HEK293 (cell line): ENCODE data around the gene PPIA.

Experiments used
- CTCF ChIP-seq: fragments of 450-650 bp; formaldehyde crosslinking; IDR thresholded peaks from 2 replicates; pipeline ENCODE4 v1.5.1; 2016; ENCODE audit warnings: missing biosample characterization, missing genetic modification characterization
- PRDM4 ChIP-seq: fragments of 450-650 bp; formaldehyde crosslinking; IDR thresholded peaks from 2 replicates; pipeline ENCODE4 v1.5.1; 2017; ENCODE audit warnings: missing biosample characterization, missing genetic modification characterization
- REPIN1 ChIP-seq: fragments of 450-650 bp; formaldehyde crosslinking; IDR thresholded peaks from 2 replicates; pipeline ENCODE4 v1.5.1; 2017; ENCODE audit warnings: missing biosample characterization, missing genetic modification characterization, low read depth
- SP2 ChIP-seq: fragments of 450-650 bp; formaldehyde crosslinking; IDR thresholded peaks from 2 replicates; pipeline ENCODE4 v1.5.1; 2016; ENCODE audit warnings: missing biosample characterization, missing genetic modification characterization
- SP7 ChIP-seq: fragments of 450-650 bp; formaldehyde crosslinking; IDR thresholded peaks from 2 replicates; pipeline ENCODE4 v1.5.1; 2016; ENCODE audit warnings: missing biosample characterization, missing genetic modification characterization
- TCF7L2 ChIP-seq: IDR thresholded peaks from 2 replicates; pipeline ENCODE4 v1.6.1; 2011; ENCODE audit warnings: low read depth, mild to moderate bottlenecking, inconsistent platforms, low read length, moderate library complexity, borderline replicate concordance
- ZBTB21 ChIP-seq: fragments of 450-650 bp; formaldehyde crosslinking; IDR thresholded peaks from 2 replicates; pipeline ENCODE4 v1.5.1; 2017; ENCODE audit warnings: missing biosample characterization, missing genetic modification characterization
- ZNF157 ChIP-seq: fragments of 450-650 bp; formaldehyde crosslinking; IDR thresholded peaks from 2 replicates; pipeline ENCODE4 v1.5.1; 2016; ENCODE audit warnings: missing biosample characterization, missing genetic modification characterization
- ZNF239 ChIP-seq: fragments of 450-650 bp; formaldehyde crosslinking; IDR thresholded peaks from 2 replicates; pipeline ENCODE4 v1.5.1; 2016; ENCODE audit warnings: missing biosample characterization, missing genetic modification characterization
- ZNF248 ChIP-seq: fragments of 450-650 bp; formaldehyde crosslinking; IDR thresholded peaks from 2 replicates; pipeline ENCODE4 v1.5.1; 2017; ENCODE audit warnings: missing biosample characterization, missing genetic modification characterization
- ZNF513 ChIP-seq: fragments of 450-650 bp; IDR thresholded peaks from 2 replicates; pipeline ENCODE4 v1.5.1; 2018; ENCODE audit warnings: missing biosample characterization, missing genetic modification characterization
- ZNF660 ChIP-seq: fragments of 450-650 bp; IDR thresholded peaks from 2 replicates; pipeline ENCODE4 v1.5.1; 2018; ENCODE audit warnings: missing biosample characterization, mild to moderate bottlenecking, missing genetic modification characterization
- ZSCAN30 ChIP-seq: fragments of 450-650 bp; IDR thresholded peaks from 2 replicates; pipeline ENCODE4 v1.5.1; 2018; ENCODE audit warnings: missing biosample characterization, mild to moderate bottlenecking, missing genetic modification characterization, moderate library complexity
- TF ChIP-seq, protein P1 (sequence below): fragments of 450-650 bp; formaldehyde crosslinking; IDR thresholded peaks from 2 replicates; pipeline ENCODE4 v1.5.1; 2016; ENCODE audit warnings: missing biosample characterization, missing genetic modification characterization

DNA sequence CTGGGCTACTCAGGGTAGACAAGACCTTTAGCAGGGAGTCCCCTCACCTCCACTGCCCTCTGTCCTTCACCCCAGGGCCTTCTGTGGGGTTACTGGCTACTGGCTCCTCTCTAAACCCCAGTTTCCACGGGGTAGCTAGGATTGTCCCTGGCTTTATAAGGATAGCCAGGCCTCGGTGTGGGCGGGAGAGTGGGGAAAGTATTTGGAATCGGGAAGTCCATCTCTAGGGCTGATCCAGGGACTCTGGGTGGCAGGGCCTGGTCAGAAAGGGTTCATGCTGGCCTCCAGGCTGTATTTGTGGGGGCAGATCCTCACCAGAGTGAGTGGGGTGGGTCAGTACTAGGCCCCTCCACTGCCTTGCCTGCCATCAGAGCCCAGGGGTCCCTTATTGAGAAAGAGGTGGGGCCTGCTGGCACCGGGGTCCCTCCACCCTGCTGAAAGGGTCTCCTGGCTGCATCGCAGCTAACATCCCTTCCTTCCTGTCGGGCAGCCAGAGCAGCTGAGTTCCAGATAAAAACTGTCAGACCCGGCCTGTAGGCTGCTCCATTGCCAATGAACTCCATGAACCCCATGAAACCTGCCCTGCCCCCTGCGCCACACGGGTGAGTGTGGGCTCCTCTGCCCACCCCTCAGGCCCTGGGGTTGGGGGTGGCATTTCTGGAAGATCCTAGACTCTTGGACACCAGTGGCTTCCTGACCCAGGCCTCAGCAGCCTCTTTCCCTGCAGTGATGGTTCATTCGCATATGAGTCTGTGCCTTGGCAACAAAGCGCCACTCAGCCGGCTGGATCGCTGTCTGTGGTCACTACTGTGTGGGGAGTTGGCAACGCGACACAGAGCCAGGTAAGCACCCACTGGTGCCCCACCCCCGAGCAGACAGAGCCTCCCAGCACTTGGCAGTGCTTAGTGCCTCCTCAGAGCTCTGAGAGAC lies 40.5 kb upstream of the PPIA start:
- TF ChIP-seq TCF7L2 (no peak), CTCF (tag by site-specific recombination) (no peak), ZNF239 (tag by site-specific recombination) (no peak), SP2 (tag by site-specific recombination) (no peak), ZNF157 (tag by site-specific recombination) (no peak), PRDM4 (tag by site-specific recombination) (no peak), ZBTB21 (tag by site-specific recombination) (no peak), ZNF660 (tag by site-specific recombination) (no peak), ZNF248 (no peak), ZNF513 (tag by site-specific recombination) (no peak), ZSCAN30 (tag by site-specific recombination) (no peak), SP7 (tag by site-specific recombination) (no peak), REPIN1 (tag by site-specific recombination) (no peak)
- TF ChIP-seq, protein P1, sequence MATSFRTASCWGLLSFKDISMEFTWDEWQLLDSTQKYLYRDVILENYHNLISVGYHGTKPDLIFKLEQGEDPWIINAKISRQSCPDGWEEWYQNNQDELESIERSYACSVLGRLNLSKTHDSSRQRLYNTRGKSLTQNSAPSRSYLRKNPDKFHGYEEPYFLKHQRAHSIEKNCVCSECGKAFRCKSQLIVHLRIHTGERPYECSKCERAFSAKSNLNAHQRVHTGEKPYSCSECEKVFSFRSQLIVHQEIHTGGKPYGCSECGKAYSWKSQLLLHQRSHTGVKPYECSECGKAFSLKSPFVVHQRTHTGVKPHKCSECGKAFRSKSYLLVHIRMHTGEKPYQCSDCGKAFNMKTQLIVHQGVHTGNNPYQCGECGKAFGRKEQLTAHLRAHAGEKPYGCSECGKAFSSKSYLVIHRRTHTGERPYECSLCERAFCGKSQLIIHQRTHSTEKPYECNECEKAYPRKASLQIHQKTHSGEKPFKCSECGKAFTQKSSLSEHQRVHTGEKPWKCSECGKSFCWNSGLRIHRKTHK (tag by site-specific recombination): no peak
